Measurements from ENCODE around the gene HBS1L.
"Not testable (repeated sequence)": the region's sequence is repeated elsewhere in the genome, so short reads cannot be mapped to it uniquely, and the experiment has no call there.

The HBS1L gene

GRCh38 chr6:135073756-135074393 is 19.3 kb upstream of the HBS1L start:
- DNase-seq: no peak

GRCh38 chr6:135073217-135073616 is 18.6 kb upstream of the HBS1L start:
- no peak for DNase-seq

DNA sequence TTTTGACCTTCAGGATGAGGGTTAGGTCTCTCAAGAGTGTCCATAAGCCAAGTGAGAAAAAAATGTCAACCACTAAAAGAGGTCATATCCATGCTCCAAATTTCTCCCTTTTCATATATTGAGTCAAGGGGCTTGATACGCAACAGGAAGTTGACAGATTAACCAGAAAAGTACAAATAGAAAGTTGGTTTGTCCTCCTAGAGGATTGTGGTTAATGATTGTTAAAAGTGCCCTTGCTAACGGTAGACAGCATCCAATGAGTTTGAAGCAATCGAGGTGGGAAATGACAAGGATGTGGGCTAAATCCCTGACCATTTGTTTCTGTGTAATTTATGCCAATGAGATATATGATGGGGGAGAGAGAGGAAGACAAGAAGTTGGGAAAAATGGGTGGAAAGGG is 18.1 kb upstream of the HBS1L start:
- no peak for DNase-seq

- no peak for DNase-seq
Measured at GRCh38 chr6:135071541-135071940, 16.9 kb upstream of the HBS1L start.

GRCh38 chr6:135067911-135068310 is 13.3 kb upstream of the HBS1L start:
- DNase-seq: no peak

DNA sequence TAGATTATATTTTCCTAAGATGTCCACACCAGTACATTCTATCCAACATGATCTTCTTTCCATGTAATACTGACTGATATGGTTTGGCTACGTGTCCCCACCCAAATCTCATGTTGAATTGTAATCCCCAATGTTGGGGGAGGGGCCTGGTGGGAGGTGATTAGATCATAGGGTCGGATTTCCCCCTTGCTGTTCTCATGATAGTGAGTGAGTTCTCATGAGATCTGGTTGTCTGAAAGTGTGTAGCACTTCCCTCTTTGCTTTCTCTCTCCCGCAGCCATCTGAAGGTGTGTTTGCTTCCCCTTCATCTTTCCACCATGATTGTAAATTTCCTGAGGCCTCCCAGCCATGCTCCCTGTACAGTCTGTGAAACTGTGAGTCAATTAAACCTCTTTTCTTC is 12.2 kb upstream of the HBS1L start:
- DNase-seq: no peak

GRCh38 chr6:135066397-135066796 is 11.8 kb upstream of the HBS1L start:
- no peak for DNase-seq

- no peak for DNase-seq
Measured at GRCh38 chr6:135064586-135064985, 10.0 kb upstream of the HBS1L start.

DNA sequence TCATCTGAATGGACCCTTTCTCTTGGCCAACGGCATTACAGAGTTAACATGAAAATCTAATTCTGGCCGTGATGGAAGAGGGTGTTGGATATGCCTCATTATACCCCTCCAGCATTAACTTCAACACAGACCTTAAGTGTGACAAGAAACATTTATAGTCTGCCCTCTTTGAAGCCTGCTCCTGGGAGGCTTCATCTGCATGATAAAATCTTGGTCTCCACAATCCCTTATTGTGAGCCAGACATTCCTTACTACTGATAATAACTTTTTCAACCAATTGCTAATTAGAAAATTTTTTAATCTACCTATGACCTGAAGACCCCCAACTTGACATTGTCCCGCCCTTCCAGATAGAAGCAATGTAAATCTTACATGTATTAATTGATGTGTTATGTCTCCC is 9.3 kb upstream of the HBS1L start:
- no peak for DNase-seq

- no peak for DNase-seq
Measured at GRCh38 chr6:135062735-135063134, 8.1 kb upstream of the HBS1L start.

DNA sequence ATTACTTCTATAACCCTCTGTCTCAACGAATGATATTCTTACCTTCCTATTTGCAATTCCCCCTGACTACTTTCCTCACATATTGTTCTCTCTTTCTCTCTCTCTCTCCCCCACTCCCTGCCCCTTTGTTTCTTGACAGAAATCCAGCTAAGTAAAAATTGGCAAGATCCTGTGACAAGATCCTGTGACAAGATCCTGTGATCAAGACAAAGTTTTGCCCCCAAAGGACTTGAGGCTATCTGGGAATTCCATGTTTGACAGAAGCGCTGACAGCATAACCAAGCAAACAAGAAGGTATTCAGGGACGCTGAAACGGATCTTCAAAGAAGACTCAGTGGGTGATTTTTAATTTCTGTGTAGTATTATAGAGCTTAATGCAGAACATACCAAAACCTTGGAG is 5.5 kb upstream of the HBS1L start:
- DNase-seq: no peak

DNA sequence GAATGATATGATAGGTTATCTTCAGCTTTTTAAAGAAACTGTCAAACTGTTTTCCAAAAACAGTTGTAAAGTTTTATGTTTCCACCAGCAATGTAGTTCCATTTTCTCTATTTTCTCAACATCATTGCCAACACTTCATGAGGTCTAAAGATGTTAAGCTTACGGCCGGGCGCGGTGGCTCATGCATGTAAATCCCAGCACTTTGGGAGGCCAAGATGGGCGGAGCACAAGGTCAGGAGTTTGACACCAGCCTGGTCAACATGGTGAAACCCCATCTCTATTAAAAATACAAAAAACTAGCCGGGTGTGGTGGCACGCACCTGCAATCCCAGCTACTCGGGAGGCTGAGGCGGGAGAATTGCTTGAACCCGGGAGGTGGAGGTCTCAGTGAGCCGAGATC is 3.7 kb upstream of the HBS1L start:
- not testable (repeated sequence) for DNase-seq

DNA sequence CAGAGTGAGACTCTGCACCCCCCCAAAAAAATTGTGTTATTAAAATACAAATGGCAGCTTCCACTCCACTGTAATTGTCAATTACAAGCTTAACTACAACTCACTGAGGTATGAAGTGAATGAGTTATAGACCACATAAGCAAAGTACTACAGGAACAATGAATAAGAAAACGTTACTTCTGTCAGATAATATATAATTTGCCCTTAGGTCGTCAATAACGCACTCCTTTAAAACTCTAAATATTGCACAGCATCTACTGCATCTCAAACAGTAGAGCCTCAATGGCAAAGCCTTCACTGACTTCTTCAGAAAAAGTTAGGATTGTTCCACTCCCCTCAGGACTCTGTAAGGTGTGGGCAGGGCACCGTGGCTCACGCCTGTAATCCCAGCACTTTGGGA is 2.0 kb upstream of the HBS1L start:
- DNase-seq: no peak

DNA sequence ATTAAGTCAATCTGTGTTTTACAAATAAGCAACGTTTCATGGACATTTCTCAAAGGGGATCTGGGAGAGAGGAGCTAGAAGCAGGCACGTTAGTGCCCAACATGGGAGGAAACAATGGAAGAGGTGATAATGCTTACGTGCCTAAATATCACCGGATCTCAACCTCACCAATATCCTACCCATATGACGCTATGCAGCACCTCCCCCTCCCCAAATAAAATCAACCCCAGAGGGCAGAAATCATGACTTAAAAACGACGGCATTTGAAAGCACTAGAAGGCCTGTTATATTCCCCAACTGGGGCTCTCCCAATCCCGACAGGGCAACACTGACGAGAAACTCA is 425 bp downstream of the HBS1L start:
- no peak for DNase-seq

DNA sequence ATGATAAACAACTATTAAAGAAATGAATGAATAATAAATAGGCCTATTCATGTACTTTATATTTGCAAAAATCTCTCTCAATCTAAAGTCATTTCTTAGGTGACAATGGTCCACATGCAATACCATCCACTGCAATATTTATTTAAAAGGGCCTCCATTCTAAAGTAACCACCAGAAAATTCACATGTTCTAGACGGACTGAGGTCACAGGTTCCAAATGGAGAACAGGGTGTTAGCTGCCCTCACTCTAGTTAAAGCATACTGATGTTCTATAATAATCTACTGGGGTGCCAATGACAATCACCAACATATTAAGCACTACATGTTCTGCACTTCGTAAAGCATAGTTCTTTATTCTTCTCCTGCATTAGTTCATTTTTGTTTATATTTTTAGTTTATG is 1.2 kb downstream of the HBS1L start:
- DNase-seq: no peak

GRCh38 chr6:135052939-135053338 is 1.7 kb downstream of the HBS1L start:
- DNase-seq: no peak

DNA sequence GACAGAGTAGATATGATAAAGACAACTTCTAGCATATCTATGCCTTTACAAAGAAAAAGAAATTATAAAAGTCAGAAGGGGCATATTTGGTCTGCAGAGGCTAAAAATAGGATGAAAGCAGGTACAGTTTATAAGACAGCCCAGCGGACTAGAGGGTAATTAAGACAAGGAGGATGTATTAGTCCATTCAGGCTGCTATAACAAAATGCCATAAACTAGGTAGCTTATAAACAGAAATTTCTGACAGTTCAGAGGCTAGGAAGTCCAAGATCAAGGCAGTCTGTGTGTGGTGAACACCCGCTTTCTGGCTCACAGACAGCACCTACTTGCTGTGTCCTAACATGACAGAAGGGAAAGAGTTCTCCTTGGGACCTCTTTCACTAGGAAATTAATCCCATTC is 5.7 kb downstream of the HBS1L start:
- DNase-seq: no peak

GRCh38 chr6:135047336-135047735 is 7.3 kb downstream of the HBS1L start:
- DNase-seq: no peak

DNA sequence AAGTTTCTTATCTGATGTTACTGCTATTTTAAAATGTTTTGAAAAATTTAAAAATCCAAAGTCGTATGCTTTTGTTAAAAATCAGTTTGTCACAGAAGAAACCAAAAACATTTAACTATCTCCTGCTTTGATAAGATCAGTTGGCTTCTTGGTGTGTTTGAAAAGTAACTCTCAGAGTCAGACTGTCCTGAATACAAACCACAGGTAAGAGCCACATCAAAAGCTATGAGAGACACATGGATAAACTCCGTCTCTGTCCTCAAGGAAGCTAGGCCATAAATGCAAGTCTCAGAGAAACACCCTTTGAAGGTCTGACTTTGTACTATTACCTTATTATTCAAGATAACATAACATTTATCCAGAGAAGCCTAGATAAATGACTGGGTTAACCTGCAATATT is 7.7 kb downstream of the HBS1L start:
- no peak for DNase-seq

DNA sequence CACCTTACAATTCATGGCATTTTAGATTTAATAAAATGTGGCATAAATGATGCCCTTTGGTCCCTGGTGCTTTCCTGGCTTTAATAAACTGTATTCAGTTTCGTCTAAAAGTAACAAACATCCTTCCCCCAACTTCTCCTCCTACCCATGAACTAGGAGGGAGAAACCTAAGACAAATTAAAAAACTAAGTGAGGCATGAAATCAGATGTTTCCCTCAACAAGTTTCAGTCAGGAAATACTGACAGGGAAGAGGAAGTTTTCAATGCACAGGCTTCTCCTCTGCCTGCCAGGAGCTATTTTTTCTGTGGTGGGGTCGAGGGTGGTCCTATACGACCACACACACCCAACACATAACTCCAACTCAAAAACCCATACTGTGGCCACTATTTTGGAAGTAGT is 10.0 kb downstream of the HBS1L start:
- no peak for DNase-seq

DNA sequence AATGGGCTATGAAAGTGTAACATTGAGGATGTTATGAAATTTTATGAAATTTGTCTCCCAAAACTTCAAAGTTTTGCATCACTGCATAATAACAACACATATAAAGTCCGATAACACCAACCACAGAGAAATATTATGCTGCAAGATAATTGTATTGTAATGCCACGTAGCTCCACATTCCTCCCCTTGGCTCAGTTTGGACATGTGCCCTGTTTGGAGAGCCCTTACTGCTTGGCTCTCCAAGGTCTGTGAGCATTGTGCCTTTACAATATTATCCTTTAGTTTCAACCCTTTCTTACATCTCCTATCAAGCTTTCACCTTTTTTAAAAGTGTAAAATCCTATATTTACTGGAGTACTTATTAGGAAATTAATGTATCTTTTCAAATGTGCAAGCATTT is 10.8 kb downstream of the HBS1L start:
- no peak for DNase-seq

GRCh38 chr6:135043364-135043763 is 11.3 kb downstream of the HBS1L start:
- DNase-seq: no peak

GRCh38 chr6:135038335-135038734 is 16.3 kb downstream of the HBS1L start:
- no peak for DNase-seq

- no peak for DNase-seq
Measured at GRCh38 chr6:135037541-135037940, 17.1 kb downstream of the HBS1L start.

GRCh38 chr6:135036731-135037420 is 17.7 kb downstream of the HBS1L start:
- DNase-seq: no peak

Data from stimulated activated CD4-positive, alpha-beta T cell treated with anti-CD3 and anti-CD28 coated beads, Interleukin-4, amount 100 ng/mL, for 4 hours (primary cell).